HCT116 (cell line): ENCODE data around the gene CUBN. TPM values are rescaled to one million over a fixed set of nuclear protein-coding genes. Genes with fewer than 3 reads are reported as not detected.

ENCODE experiments used
- ATAC-seq: fragments of 200-7000 bp; cut with Tn5 transposase; 2 replicates; pipeline ENCODE4 v1.9.1; 2020; ENCODE audit warnings: mild to moderate bottlenecking, moderate library complexity
- BruUV-seq: library from RNA; stranded (reverse); fragments of 400-500 nt; replicated peaks from 2 replicates; lab custom pipeline; 2021; lab: Mats Ljungman, UMichigan
- CTCF ChIA-PET: fragments of 300-600 bp; sonication (Branson Sonifier 250); formaldehyde crosslinking; loops from one replicate; lab custom pipeline; 2021; ENCODE audit warnings: antibody characterized with exemption; lab: Charles Lee
- POLR2A ChIA-PET: fragments of 300-600, 350-600 bp; sonication (Branson Sonifier 250); formaldehyde crosslinking; loops from one replicate; lab custom pipeline; 2021; ENCODE audit warnings: antibody characterized with exemption; lab: Charles Lee
- RAD21 ChIA-PET, 2 experiments: fragments of 300-600 bp; sonication (Branson Sonifier 250); formaldehyde crosslinking; loops; one replicate each; lab custom pipeline; 2023; ENCODE audit warnings: low total read pairs in 2 of 2; ENCODE audit not compliant: uncharacterized antibody in 2 of 2, unreplicated experiment in 2 of 2, low non-redundant PET in 1 of 2; lab: Charles Lee
- DNase-seq: peaks from one replicate; pipeline ENCODE4 v3.0.0-alpha.2; 2010; ENCODE audit warnings: low read depth, low spot score
- H2AFZ ChIP-seq: fragments of 200-600 bp; shearing (Covaris generic), sonication (generic); 2 replicates; pipeline ENCODE4 v1.6.1; 2017; ENCODE audit warnings: low read depth, mixed run types, mixed read lengths, antibody characterized with exemption, low read length; ENCODE audit not compliant: poor library complexity, severe bottlenecking
- H3K27ac ChIP-seq: 2 replicates; pipeline ENCODE4 v1.5.1; 2012; ENCODE audit warnings: low read depth, low read length
- H3K27me3 ChIP-seq: fragments of 200-600 bp; sonication (generic); 2 replicates; pipeline ENCODE4 v1.6.1; 2016; ENCODE audit warnings: mixed run types, low read length, mixed read lengths; ENCODE audit not compliant: insufficient read depth
- H3K36me3 ChIP-seq, 2 experiments: fragments of 200-500 bp in 1 of 2; fragments of 200-600 bp in 1 of 2; sonication (Bioruptor generic) in 1 of 2; sonication (generic) in 1 of 2; 2 replicates each; pipeline versions ENCODE4 v1.5.1 to v1.6.1; 2014 to 2016; ENCODE audit warnings: low read length in 2 of 2, inconsistent platforms in 1 of 2, mixed read lengths in 1 of 2, mixed run types in 1 of 2; ENCODE audit not compliant: insufficient read depth in 2 of 2, control insufficient read depth in 1 of 2
- H3K4me1 ChIP-seq, 2 experiments: fragments of 200-600 bp in 1 of 2; sonication (generic) in 1 of 2; 2 replicates each; pipeline versions ENCODE4 v1.5.1 to v1.6.1; 2012 to 2017; ENCODE audit warnings: low read length in 2 of 2, inconsistent platforms in 1 of 2, mild to moderate bottlenecking in 1 of 2, mixed read lengths in 1 of 2, mixed run types in 1 of 2, moderate library complexity in 1 of 2; ENCODE audit not compliant: insufficient read depth in 2 of 2, control insufficient read depth in 1 of 2
- H3K4me2 ChIP-seq: fragments of 200-600 bp; sonication (generic); 2 replicates; pipeline ENCODE4 v1.6.1; 2017; ENCODE audit warnings: mixed run types, low read length, mixed read lengths
- H3K4me3 ChIP-seq, 2 experiments: fragments of 200-600 bp in 1 of 2; sonication (generic) in 1 of 2; replicated peaks in 1 of 2; 2 replicates each; pipeline ENCODE4 v1.5.1; 2011 to 2016; ENCODE audit warnings: low read length in 2 of 2, control low read depth in 1 of 2, low read depth in 1 of 2, mild to moderate bottlenecking in 1 of 2, mixed read lengths in 1 of 2, mixed run types in 1 of 2
- H3K79me2 ChIP-seq: fragments of 200-600 bp; sonication (generic); 2 replicates; pipeline ENCODE4 v1.6.1; 2017; ENCODE audit warnings: mild to moderate bottlenecking, mixed run types, low read length, moderate library complexity, mixed read lengths; ENCODE audit not compliant: insufficient read depth
- H3K9ac ChIP-seq: fragments of 200-600 bp; sonication (generic); 2 replicates; pipeline ENCODE4 v1.6.1; 2016; ENCODE audit warnings: low read length, mixed read lengths
- H3K9me2 ChIP-seq: fragments of 200-600 bp; sonication (generic), shearing (Covaris generic); 2 replicates; pipeline ENCODE4 v1.6.1; 2017; ENCODE audit warnings: mixed run types, mild to moderate bottlenecking, moderate library complexity; ENCODE audit not compliant: insufficient read depth
- H3K9me3 ChIP-seq, 2 experiments: fragments of 200-500 bp in 1 of 2; fragments of 200-600 bp in 1 of 2; sonication (Bioruptor generic) in 1 of 2; sonication (generic) in 1 of 2; 2 replicates each; pipeline ENCODE4 v1.6.1; 2014 to 2017; ENCODE audit warnings: low read length in 2 of 2, mixed read lengths in 2 of 2, inconsistent platforms in 1 of 2, low read depth in 1 of 2, mild to moderate bottlenecking in 1 of 2, mixed run types in 1 of 2, moderate library complexity in 1 of 2; ENCODE audit not compliant: control insufficient read depth in 1 of 2, insufficient read depth in 1 of 2
- H4K20me1 ChIP-seq: fragments of 200-600 bp; sonication (generic), shearing (Covaris generic); 2 replicates; pipeline ENCODE4 v1.6.1; 2017; ENCODE audit warnings: mixed run types, mild to moderate bottlenecking, moderate library complexity; ENCODE audit not compliant: insufficient read depth
- ATF3 ChIP-seq: IDR thresholded peaks from 2 replicates; pipeline ENCODE4 v1.6.1; 2012
- CBX3 ChIP-seq: IDR thresholded peaks from 2 replicates; pipeline ENCODE4 v1.6.1; 2012; ENCODE audit warnings: low read depth
- CEBPB ChIP-seq: IDR thresholded peaks from 2 replicates; pipeline ENCODE4 v1.6.1; 2012; ENCODE audit warnings: low read depth
- CTCF ChIP-seq, 3 experiments: fragments of 200-600 bp in 1 of 3; sonication (generic) in 1 of 3; IDR thresholded peaks in 2 of 3; conservative IDR thresholded peaks in 1 of 3; 2 replicates each; pipeline ENCODE4 v1.5.1; 2012 to 2017; ENCODE audit warnings: low read depth in 2 of 3, low read length in 2 of 3, antibody characterized with exemption in 1 of 3, borderline replicate concordance in 1 of 3, control low read depth in 1 of 3, mild to moderate bottlenecking in 1 of 3, mixed read lengths in 1 of 3, mixed run types in 1 of 3, moderate library complexity in 1 of 3; ENCODE audit not compliant: insufficient read depth in 1 of 3
- EGR1 ChIP-seq: IDR thresholded peaks from 2 replicates; pipeline ENCODE4 v1.6.1; 2012; ENCODE audit warnings: low read depth
- EZH2phosphoT487 ChIP-seq: fragments of 200-600 bp; IDR thresholded peaks from 2 replicates; pipeline ENCODE4 v1.6.1; 2018; ENCODE audit warnings: antibody characterized with exemption, borderline replicate concordance
- FOSL1 ChIP-seq: IDR thresholded peaks from 2 replicates; pipeline ENCODE4 v1.6.1; 2012; ENCODE audit warnings: low read depth
- JUND ChIP-seq: IDR thresholded peaks from 2 replicates; pipeline ENCODE4 v1.6.1; 2012
- MAX ChIP-seq: IDR thresholded peaks from 2 replicates; pipeline ENCODE4 v1.6.1; 2012
- POLR2A ChIP-seq: IDR thresholded peaks from 2 replicates; pipeline ENCODE4 v1.7.0; 2011; ENCODE audit warnings: borderline replicate concordance; ENCODE audit not compliant: insufficient read depth, insufficient read length; ENCODE audit errors: extremely low read depth
- POLR2AphosphoS5 ChIP-seq: IDR thresholded peaks from 2 replicates; pipeline ENCODE4 v1.6.1; 2011; ENCODE audit warnings: mild to moderate bottlenecking, low read depth, low read length, moderate library complexity
- RAD21 ChIP-seq: IDR thresholded peaks from 2 replicates; pipeline ENCODE4 v1.6.1; 2012; ENCODE audit warnings: low read depth, mild to moderate bottlenecking
- REST ChIP-seq: IDR thresholded peaks from 2 replicates; pipeline ENCODE4 v1.6.1; 2012; ENCODE audit warnings: low read depth
- SP1 ChIP-seq: IDR thresholded peaks from 2 replicates; pipeline ENCODE4 v1.6.1; 2012; ENCODE audit warnings: low read depth
- SRF ChIP-seq: IDR thresholded peaks from 2 replicates; pipeline ENCODE4 v1.6.1; 2012; ENCODE audit warnings: low read depth
- TCF7L2 ChIP-seq: IDR thresholded peaks from 2 replicates; pipeline ENCODE4 v1.7.0; 2011; ENCODE audit warnings: borderline replicate concordance, inconsistent platforms; ENCODE audit not compliant: insufficient read depth, insufficient read length; ENCODE audit errors: extremely low read depth
- YY1 ChIP-seq: IDR thresholded peaks from 2 replicates; pipeline ENCODE4 v1.6.1; 2011; ENCODE audit warnings: low read length, low read depth, moderate library complexity, mild to moderate bottlenecking; ENCODE audit not compliant: insufficient replicate concordance; ENCODE audit errors: extremely low read depth
- ZFX ChIP-seq: fragments of 450-650 bp; IDR thresholded peaks from 2 replicates; pipeline ENCODE4 v1.6.1; 2017
- ZNF274 ChIP-seq: fragments of 200-500 bp; sonication (Bioruptor generic); IDR thresholded peaks from 2 replicates; pipeline ENCODE4 v1.6.1; 2014; ENCODE audit warnings: mild to moderate bottlenecking, low read depth, low read length, inconsistent platforms
- intact Hi-C: fragments of 100-400 bp; cut with micrococcal nuclease; formaldehyde crosslinking; loops from 2 replicates; pipeline ENCODE4 v1.10.0; 2022
- total RNA-seq: library from RNA; stranded (reverse); gene quantifications from one replicate; pipeline ENCODE4 v1.2.1, GENCODE V29; 2021; ENCODE audit not compliant: unreplicated experiment

Gene CUBN
- total RNA-seq, 1 experiment from 2014 or later = 1.2 TPM

GRCh38 chr10:16853809-16854208, 275.8 kb downstream of the CUBN start:
- Histone ChIP-seq H3K9ac (no peak overlapping the region), H3K27ac (no peak overlapping the region), H3K9me3 (no peaks in the 10 kb centered on the region), H4K20me1 (no peaks in the 10 kb centered on the region), H2AFZ (no peak overlapping the region), H3K4me2 (no peak overlapping the region), H3K36me3 (no peaks in the 10 kb centered on the region), H3K4me1 (no peaks in the 10 kb centered on the region), H3K79me2 (no peaks in the 10 kb centered on the region), H3K9me2 (no peaks in the 10 kb centered on the region), H3K4me3 (no peak overlapping the region), H3K27me3 (no peaks in the 10 kb centered on the region)
- DNase-seq (no peak), ATAC-seq (no peak)
- BruUV-seq = no TSS peak
- ChIA-PET CTCF (interaction anchor here (1.2 to 2.0 kb wide), 2 partner anchors 19 to 403 kb away, joined by 3 to 6 read pairs; no protein-coding TSS in a partner anchor), RAD21 (no interaction called here), POLR2A (no interaction called here)
- no peak for TF ChIP-seq POLR2A
- TF ChIP-seq JUND = no peak
- TF ChIP-seq EGR1 = no peak
- no peak for TF ChIP-seq MAX
- no peak for TF ChIP-seq YY1
- no peak for TF ChIP-seq CEBPB
- TF ChIP-seq POLR2AphosphoS5 = no peak
- no peak for TF ChIP-seq RAD21
- TF ChIP-seq EZH2phosphoT487 = no peak
- TF ChIP-seq ZNF274 = no peak
- no peak for TF ChIP-seq FOSL1
- no peak for TF ChIP-seq SP1
- no peak for TF ChIP-seq ATF3
- TF ChIP-seq TCF7L2 = no peak
- TF ChIP-seq ZFX = no peak
- no peak for TF ChIP-seq CTCF (IDR thresholded peaks at IDR 0.05 in 2 of 3, conservative IDR thresholded peaks at IDR 0.05 in 1 of 3; ENCODE audit: borderline replicate concordance in 1 of 3, insufficient read depth in 1 of 3, low read depth in 2 of 3, low read length in 2 of 3)
- no peak for TF ChIP-seq SRF
- no peak for TF ChIP-seq CBX3
- no peak for TF ChIP-seq REST
- intact Hi-C loops = no loop called here
